ENCODE results near the gene DLG2. TPM values are rescaled to one million over a fixed set of nuclear protein-coding genes. Genes with fewer than 3 reads are reported as not detected.

Gene DLG2
- total RNA-seq, 2 donors from 2014 or later, result 3.8 to 16.4 TPM

- H3K9me3 ChIP-seq, result no peaks in the 10 kb centered on the region
- no peaks in the 10 kb centered on the region for H3K27me3 ChIP-seq (replicated peaks; ENCODE audit: insufficient read depth)
- no peak overlapping the region for H3K27ac ChIP-seq
- ATAC-seq (ENCODE audit: insufficient number of reproducible peaks, low FRiP score, low read depth) (no peak), DNase-seq (ENCODE audit: low spot score) (no peak)
- no peaks in the 10 kb centered on the region for H3K36me3 ChIP-seq
- no peak overlapping the region for H3K4me3 ChIP-seq
- no peak for TF ChIP-seq CTCF (IDR thresholded peaks at IDR 0.05)
- no peaks in the 10 kb centered on the region for H3K4me1 ChIP-seq (ENCODE audit: control insufficient read depth in 1 of 2, low read depth in 2 of 2)
These were observed 1681.2 kb downstream of the DLG2 start for GRCh38 chr11:83945976-83946375.

GRCh38 chr11:83941050-83941449 lies 1686.1 kb downstream of the DLG2 start:
- ATAC-seq (ENCODE audit: insufficient number of reproducible peaks, low FRiP score, low read depth) (no peak), DNase-seq (ENCODE audit: low spot score) (no peak)
- Histone ChIP-seq H3K9me3 (no peaks in the 10 kb centered on the region), H3K4me3 (no peak overlapping the region), H3K4me1 (ENCODE audit: control insufficient read depth in 1 of 2, low read depth in 2 of 2) (no peaks in the 10 kb centered on the region), H3K27ac (no peak overlapping the region), H3K36me3 (no peaks in the 10 kb centered on the region), H3K27me3 (replicated peaks; ENCODE audit: insufficient read depth) (no peaks in the 10 kb centered on the region)
- no peak for TF ChIP-seq CTCF (IDR thresholded peaks at IDR 0.05)

GRCh38 chr11:83938148-83938547 lies 1689.0 kb downstream of the DLG2 start:
- no peaks in the 10 kb centered on the region for H3K36me3 ChIP-seq
- H3K9me3 ChIP-seq, result no peaks in the 10 kb centered on the region
- H3K27me3 ChIP-seq (replicated peaks; ENCODE audit: insufficient read depth), result no peaks in the 10 kb centered on the region
- ATAC-seq (ENCODE audit: insufficient number of reproducible peaks, low FRiP score, low read depth), result no peak
- no peak for TF ChIP-seq CTCF (IDR thresholded peaks at IDR 0.05)
- no peak overlapping the region for H3K4me3 ChIP-seq
- no peak overlapping the region for H3K27ac ChIP-seq
- no peaks in the 10 kb centered on the region for H3K4me1 ChIP-seq (ENCODE audit: control insufficient read depth in 1 of 2, low read depth in 2 of 2)
- DNase-seq (ENCODE audit: low spot score), result no peak

GRCh38 chr11:83933008-83933407 lies 1694.1 kb downstream of the DLG2 start:
- DNase-seq (ENCODE audit: low spot score) (no peak), ATAC-seq (ENCODE audit: insufficient number of reproducible peaks, low FRiP score, low read depth) (no peak)
- Histone ChIP-seq H3K4me1 (ENCODE audit: control insufficient read depth in 1 of 2, low read depth in 2 of 2) (no peaks in the 10 kb centered on the region), H3K36me3 (no peaks in the 10 kb centered on the region), H3K27me3 (replicated peaks; ENCODE audit: insufficient read depth) (no peaks in the 10 kb centered on the region), H3K4me3 (no peak overlapping the region), H3K27ac (no peak overlapping the region), H3K9me3 (no peaks in the 10 kb centered on the region)
- no peak for TF ChIP-seq CTCF (IDR thresholded peaks at IDR 0.05)

GRCh38 chr11:83927422-83927821 lies 1699.7 kb downstream of the DLG2 start:
- no peak for ATAC-seq (ENCODE audit: insufficient number of reproducible peaks, low FRiP score, low read depth)
- no peaks in the 10 kb centered on the region for H3K36me3 ChIP-seq
- no peaks in the 10 kb centered on the region for H3K9me3 ChIP-seq
- no peaks in the 10 kb centered on the region for H3K27me3 ChIP-seq (replicated peaks; ENCODE audit: insufficient read depth)
- H3K27ac ChIP-seq, result no peak overlapping the region
- no peak overlapping the region for H3K4me3 ChIP-seq
- H3K4me1 ChIP-seq (ENCODE audit: control insufficient read depth in 1 of 2, low read depth in 2 of 2), result no peaks in the 10 kb centered on the region
- no peak for TF ChIP-seq CTCF (IDR thresholded peaks at IDR 0.05)
- no peak for DNase-seq (ENCODE audit: low spot score)

Measured in thoracic aorta (tissue), 2 donors.